Measurements from ENCODE around the gene NLGN4Y.
"Not testable (repeated sequence)": the region's sequence is repeated elsewhere in the genome, so short reads cannot be mapped to it uniquely, and the experiment has no call there.

NLGN4Y gene

GRCh38 chrY:14860448-14860847, 336.1 kb downstream of the NLGN4Y start:
- DNase-seq = no peak

- DNase-seq = not testable (repeated sequence)
Measured at GRCh38 chrY:14861033-14861432, 336.7 kb downstream of the NLGN4Y start.

- no peak for DNase-seq
Measured at GRCh38 chrY:14871971-14872370, 347.6 kb downstream of the NLGN4Y start.

Data from CD4-positive, alpha-beta T cell treated with Interferon gamma for 1 hour (primary cell).